ENCODE results near the gene TMEM19. TPM values are rescaled to one million over a fixed set of nuclear protein-coding genes. Genes with fewer than 3 reads are reported as not detected.

The TMEM19 gene
- total and polyA plus RNA-seq, 2 of the 8 experiments (the other 6 are each of a cell fraction or from before 2014, with no cell fraction given): 12.6 to 19.1 TPM

DNA sequence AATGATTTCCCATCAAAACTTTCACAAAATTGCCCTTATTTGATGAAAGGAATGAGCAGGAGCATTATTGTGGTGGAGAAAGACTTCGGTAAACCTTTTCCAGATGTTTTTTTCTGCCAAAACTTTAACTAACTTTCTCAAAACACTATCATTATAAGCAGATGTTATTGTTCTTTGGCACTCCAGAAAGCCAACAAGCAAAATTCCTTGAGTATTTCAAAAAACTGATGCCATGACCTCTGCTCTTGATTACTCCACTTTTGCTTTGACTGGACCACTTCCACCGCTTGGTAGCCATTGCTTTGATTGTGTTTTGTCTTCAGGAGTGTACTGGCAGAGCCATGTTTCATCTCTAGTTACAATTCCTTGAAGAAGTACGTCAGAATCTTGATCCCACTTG is 39.1 kb downstream of the TMEM19 start (continued):
- TF ChIP-seq, protein P1, sequence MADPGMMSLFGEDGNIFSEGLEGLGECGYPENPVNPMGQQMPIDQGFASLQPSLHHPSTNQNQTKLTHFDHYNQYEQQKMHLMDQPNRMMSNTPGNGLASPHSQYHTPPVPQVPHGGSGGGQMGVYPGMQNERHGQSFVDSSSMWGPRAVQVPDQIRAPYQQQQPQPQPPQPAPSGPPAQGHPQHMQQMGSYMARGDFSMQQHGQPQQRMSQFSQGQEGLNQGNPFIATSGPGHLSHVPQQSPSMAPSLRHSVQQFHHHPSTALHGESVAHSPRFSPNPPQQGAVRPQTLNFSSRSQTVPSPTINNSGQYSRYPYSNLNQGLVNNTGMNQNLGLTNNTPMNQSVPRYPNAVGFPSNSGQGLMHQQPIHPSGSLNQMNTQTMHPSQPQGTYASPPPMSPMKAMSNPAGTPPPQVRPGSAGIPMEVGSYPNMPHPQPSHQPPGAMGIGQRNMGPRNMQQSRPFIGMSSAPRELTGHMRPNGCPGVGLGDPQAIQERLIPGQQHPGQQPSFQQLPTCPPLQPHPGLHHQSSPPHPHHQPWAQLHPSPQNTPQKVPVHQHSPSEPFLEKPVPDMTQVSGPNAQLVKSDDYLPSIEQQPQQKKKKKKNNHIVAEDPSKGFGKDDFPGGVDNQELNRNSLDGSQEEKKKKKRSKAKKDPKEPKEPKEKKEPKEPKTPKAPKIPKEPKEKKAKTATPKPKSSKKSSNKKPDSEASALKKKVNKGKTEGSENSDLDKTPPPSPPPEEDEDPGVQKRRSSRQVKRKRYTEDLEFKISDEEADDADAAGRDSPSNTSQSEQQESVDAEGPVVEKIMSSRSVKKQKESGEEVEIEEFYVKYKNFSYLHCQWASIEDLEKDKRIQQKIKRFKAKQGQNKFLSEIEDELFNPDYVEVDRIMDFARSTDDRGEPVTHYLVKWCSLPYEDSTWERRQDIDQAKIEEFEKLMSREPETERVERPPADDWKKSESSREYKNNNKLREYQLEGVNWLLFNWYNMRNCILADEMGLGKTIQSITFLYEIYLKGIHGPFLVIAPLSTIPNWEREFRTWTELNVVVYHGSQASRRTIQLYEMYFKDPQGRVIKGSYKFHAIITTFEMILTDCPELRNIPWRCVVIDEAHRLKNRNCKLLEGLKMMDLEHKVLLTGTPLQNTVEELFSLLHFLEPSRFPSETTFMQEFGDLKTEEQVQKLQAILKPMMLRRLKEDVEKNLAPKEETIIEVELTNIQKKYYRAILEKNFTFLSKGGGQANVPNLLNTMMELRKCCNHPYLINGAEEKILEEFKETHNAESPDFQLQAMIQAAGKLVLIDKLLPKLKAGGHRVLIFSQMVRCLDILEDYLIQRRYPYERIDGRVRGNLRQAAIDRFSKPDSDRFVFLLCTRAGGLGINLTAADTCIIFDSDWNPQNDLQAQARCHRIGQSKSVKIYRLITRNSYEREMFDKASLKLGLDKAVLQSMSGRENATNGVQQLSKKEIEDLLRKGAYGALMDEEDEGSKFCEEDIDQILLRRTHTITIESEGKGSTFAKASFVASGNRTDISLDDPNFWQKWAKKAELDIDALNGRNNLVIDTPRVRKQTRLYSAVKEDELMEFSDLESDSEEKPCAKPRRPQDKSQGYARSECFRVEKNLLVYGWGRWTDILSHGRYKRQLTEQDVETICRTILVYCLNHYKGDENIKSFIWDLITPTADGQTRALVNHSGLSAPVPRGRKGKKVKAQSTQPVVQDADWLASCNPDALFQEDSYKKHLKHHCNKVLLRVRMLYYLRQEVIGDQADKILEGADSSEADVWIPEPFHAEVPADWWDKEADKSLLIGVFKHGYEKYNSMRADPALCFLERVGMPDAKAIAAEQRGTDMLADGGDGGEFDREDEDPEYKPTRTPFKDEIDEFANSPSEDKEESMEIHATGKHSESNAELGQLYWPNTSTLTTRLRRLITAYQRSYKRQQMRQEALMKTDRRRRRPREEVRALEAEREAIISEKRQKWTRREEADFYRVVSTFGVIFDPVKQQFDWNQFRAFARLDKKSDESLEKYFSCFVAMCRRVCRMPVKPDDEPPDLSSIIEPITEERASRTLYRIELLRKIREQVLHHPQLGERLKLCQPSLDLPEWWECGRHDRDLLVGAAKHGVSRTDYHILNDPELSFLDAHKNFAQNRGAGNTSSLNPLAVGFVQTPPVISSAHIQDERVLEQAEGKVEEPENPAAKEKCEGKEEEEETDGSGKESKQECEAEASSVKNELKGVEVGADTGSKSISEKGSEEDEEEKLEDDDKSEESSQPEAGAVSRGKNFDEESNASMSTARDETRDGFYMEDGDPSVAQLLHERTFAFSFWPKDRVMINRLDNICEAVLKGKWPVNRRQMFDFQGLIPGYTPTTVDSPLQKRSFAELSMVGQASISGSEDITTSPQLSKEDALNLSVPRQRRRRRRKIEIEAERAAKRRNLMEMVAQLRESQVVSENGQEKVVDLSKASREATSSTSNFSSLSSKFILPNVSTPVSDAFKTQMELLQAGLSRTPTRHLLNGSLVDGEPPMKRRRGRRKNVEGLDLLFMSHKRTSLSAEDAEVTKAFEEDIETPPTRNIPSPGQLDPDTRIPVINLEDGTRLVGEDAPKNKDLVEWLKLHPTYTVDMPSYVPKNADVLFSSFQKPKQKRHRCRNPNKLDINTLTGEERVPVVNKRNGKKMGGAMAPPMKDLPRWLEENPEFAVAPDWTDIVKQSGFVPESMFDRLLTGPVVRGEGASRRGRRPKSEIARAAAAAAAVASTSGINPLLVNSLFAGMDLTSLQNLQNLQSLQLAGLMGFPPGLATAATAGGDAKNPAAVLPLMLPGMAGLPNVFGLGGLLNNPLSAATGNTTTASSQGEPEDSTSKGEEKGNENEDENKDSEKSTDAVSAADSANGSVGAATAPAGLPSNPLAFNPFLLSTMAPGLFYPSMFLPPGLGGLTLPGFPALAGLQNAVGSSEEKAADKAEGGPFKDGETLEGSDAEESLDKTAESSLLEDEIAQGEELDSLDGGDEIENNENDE (IDR thresholded peaks at IDR 0.05; ENCODE audit: insufficient replicate concordance, low read length): no peak
- TF ChIP-seq SIX5 (IDR thresholded peaks at IDR 0.05; ENCODE audit: low read depth, low read length) (no peak), RNF2 (IDR thresholded peaks at IDR 0.05; ENCODE audit: borderline replicate concordance, low read depth, low read length, missing control alignments, poor library complexity, severe bottlenecking) (no peak), TBP (IDR thresholded peaks at IDR 0.05; ENCODE audit: low read depth, low read length) (no peak), SUZ12 (IDR thresholded peaks at IDR 0.05; ENCODE audit: low read length) (no peak), GABPA (IDR thresholded peaks at IDR 0.05; ENCODE audit: borderline replicate concordance, insufficient read depth, low read length) (no peak), NANOG (IDR thresholded peaks at IDR 0.05; ENCODE audit: insufficient read depth, low read depth, low read length, poor library complexity, severe bottlenecking) (no peak), RXRA (IDR thresholded peaks at IDR 0.05; ENCODE audit: insufficient read depth, low read depth, low read length) (no peak), EP300 (IDR thresholded peaks at IDR 0.05; ENCODE audit: borderline replicate concordance in 1 of 2, low read depth in 2 of 2, low read length in 2 of 2) (no peak)
- TF ChIP-seq, protein P2, sequence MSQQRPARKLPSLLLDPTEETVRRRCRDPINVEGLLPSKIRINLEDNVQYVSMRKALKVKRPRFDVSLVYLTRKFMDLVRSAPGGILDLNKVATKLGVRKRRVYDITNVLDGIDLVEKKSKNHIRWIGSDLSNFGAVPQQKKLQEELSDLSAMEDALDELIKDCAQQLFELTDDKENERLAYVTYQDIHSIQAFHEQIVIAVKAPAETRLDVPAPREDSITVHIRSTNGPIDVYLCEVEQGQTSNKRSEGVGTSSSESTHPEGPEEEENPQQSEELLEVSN (IDR thresholded peaks at IDR 0.05): no peak

Measured in H1 (cell line).